HG03565 (cell line): ENCODE data around the gene RPRD1B.
"Not testable (repeated sequence)": the region's sequence is repeated elsewhere in the genome, so short reads cannot be mapped to it uniquely, and the experiment has no call there.

Experiments
- ATAC-seq: cut with Tn5 transposase; IDR thresholded peaks from one replicate; pipeline ENCODE4 v1.9.1; 2021; ENCODE audit warnings: mild to moderate bottlenecking, moderate library complexity; ENCODE audit not compliant: unreplicated experiment

RPRD1B gene

DNA sequence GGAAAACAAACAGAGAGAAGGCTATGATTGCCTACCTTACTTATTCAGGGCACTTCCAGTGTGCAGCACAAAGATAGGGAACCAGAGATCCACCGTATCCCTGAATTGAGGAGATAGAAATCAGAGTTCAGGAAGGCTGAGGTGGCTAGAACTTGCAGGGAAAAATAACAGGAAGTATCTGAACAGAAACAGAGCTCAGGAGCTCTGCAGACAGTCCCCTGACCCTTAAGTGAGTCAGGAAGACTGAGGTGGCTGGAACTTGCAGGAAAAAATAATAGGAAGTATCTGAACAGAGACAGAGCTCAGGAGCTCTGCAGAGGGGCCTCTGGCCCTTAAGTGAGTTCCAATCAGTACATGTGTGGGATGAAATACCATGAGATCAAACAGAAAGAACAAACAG, 65.4 kb downstream of the RPRD1B start:
- ATAC-seq: no peak

DNA sequence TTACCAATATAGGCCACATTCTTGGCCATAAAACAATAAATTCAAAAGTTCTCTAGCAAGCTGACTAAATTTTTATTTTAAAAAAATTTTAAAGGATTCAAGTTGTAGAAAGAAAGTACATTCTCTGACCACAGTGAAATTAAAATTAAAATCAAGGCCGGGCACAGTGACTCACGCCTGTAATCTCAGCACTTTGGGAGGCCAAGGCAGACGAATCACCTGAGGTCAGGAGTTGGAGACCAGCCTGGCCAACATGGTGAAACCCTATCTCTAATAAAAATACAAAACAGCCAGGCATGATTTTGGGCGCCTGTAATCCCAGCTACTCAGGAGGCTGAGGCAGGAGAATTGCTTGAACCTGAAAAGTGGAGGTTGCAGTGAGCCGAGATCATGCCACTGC, 68.7 kb downstream of the RPRD1B start:
- ATAC-seq: not testable (repeated sequence)

DNA sequence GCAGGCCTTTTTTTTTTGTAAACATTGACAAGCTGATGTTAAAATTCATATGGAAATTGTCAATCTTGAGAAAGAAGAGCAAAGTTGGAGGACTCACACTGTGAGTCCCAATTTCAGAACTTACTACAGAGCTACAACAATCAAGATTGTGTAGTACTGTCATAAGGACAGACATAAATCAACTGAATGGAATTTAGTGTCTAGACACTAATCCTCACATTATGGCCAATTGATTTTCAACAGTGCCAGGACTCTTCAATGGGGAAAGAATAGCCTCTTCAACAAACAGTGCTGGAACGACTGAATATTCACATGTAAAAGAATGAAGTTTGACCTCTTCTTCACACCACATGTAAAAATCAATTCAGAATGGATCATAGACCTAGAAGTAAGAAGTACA, 70.7 kb downstream of the RPRD1B start:
- ATAC-seq: no peak

DNA sequence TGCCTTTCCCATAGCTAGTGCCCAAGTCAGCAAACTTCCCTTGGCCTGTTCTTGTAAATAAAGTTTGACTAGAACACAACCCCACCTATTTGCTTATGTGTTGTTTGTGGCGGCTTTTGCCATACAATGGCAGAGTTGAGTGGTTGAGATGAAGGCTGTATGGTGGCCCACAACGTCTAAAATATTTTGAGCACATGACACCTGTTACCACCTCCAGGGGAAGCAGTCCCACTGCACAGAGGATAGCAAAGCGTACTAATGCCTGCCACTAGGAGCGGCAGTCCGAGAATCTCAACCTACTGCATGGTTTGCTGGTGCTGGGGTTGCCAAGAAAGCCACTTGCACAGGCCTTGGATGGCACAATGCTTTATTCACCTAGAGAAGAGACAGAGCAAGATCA, 72.9 kb downstream of the RPRD1B start:
- no peak for ATAC-seq

DNA sequence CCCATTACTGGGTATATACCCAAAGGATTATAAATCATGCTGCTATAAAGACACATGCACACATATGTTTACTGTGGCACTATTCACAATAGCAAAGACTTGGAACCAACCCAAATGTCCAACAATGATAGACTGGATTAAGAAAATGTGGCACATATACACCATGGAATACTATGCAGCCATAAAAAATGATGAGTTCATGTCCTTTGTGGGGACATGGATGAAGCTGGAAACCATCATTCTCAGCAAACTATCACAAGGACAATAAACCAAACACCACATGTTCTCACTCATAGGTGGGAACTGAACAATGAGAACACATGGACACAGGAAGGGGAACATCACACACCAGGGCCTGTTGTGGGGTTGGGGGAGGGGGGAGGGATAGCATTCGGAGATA, 73.8 kb downstream of the RPRD1B start:
- ATAC-seq: not testable (repeated sequence)

DNA sequence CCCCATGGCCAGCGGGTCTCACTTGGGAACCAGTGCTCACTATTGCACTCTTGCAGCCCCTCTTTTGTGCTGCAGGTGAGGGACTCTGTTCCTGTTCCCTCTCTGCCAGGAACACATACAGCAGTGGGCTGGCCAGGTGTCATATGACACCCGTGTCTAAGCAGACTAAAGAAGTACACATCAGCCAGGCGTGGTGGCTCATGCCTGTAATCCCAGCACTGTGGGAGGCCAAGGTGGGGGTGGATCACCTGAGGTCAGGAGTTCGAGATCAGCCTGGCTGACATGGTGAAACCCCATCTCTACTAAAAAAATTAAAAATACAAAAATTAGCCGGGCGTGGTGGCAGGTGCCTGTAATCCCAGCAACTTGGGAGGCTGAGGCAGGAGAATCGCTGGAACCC, 74.4 kb downstream of the RPRD1B start:
- ATAC-seq: not testable (repeated sequence)

DNA sequence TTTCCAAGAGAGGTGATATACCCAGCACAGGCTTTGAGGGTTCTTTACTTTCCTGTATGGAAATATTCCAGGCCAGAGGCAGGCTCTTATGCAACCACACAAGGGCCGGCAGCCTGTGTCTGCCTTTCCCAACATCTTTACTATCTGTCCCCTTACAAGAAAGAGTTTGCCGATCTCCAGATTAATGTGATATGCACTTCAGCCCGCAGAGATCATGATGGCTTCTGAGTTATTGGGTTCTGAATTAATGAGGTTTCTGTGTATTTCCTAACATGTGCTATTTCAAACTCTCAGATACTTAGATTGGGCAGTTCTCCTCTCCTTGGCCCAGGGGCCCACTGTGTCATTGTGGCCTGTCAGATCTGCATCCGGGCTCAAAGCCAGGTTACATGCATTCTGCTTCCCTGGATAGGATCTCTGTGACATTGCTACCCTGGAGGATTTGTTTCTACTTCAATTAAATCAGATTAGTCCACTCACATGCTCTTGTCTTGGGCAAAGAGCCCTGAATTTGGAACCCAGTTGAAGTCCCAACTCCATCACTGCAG, 75.0 kb downstream of the RPRD1B start:
- no peak for ATAC-seq

DNA sequence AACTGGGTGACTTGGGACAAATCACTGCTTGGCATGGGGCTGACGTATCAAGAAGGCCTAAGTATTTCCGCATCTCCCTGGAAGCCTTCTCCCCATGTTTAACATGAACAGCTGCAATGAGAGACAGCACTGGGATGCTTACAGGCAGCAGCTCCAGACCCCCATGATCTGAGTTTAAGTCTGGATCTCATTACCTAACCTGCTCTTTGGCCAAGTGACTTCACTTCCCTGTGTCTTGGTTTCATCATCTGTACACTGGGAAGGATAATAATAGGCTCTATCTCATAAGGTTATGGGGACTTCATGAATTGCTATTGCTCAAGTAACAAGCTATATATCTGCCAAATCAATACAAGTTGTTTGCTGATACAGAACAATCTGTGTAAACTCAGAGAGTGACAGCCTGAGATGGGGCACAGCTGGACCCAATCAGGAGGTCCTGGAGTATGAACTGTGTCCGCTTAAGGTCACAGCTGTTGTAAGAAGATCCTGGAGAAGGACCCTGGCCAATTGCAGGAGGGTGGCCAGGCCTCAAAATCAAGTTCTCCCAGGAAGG, 75.5 kb downstream of the RPRD1B start:
- no peak for ATAC-seq

DNA sequence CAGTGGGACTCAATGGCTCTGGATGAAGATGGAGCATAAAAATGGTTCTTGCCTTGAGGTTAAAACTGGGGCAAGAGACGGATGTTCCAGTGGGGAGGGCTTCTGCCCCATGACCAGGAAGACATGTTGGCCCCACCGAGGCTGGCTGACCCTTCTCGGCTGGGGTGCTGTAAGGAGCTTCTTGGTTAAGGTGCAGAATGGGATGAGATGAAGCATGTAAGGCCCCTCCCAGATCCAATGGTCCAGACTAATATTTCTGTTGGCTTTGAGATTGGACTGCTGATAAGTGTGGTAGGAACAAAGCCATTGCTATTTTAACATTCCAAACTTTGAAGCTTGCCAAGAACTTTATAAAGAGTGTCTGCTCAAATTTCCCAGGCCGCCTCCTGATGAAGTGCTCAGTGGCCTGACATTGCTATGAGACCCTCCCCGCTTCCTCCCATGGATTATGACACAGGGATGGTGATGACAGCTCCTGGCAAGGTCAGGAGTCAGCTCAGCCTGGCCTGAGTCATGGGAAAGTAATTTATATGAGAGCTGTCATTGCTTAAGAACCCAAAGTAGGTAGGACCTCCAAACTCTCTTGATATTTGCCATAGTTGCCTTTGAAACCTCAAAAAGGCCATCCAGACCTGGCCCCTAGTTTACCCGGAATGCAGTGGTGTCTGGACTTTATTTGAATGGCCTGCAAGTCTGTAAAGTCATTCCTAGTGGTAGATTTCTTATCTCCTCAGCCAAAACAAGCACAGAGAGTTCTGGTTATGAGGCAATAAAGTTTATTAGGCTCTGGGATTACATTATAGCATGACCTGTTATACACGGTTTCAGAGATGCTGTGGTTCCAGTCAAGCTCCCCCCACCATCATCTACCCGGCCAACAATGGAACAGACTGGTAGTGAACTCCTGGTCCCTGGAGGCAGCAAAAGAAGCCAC, 76.3 kb downstream of the RPRD1B start:
- no peak for ATAC-seq

DNA sequence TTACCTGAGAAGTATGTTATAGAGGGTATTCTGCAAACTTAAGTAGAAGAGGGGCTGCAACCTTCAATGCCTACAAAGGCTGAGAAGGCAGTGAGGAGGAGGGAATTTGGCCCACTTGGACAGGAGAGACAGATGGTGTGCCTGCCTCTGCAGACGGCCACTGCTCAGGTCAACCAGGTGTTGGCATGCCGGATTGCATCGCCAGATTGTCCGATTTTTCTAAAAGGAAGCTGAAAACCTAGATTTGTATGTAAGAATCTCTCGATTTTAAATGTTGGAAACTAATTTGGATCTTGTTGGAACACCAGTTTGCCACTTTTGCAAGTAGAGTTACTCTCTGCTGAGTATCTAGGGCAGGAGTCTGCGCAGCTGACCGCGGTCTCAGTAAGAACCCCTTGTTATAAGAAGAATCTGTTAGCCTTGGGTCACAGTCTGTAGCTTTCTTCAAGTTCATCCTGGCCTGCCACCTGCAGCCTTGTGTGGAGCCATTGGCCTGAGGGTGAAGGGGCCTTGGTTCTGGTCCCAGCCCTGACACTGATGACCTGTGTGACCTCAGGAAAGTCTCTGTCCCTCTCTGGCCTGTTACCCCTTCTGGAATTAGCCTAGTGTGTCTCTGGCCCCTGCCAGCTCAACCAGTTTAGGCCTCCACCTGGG, 77.1 kb downstream of the RPRD1B start:
- ATAC-seq: no peak

DNA sequence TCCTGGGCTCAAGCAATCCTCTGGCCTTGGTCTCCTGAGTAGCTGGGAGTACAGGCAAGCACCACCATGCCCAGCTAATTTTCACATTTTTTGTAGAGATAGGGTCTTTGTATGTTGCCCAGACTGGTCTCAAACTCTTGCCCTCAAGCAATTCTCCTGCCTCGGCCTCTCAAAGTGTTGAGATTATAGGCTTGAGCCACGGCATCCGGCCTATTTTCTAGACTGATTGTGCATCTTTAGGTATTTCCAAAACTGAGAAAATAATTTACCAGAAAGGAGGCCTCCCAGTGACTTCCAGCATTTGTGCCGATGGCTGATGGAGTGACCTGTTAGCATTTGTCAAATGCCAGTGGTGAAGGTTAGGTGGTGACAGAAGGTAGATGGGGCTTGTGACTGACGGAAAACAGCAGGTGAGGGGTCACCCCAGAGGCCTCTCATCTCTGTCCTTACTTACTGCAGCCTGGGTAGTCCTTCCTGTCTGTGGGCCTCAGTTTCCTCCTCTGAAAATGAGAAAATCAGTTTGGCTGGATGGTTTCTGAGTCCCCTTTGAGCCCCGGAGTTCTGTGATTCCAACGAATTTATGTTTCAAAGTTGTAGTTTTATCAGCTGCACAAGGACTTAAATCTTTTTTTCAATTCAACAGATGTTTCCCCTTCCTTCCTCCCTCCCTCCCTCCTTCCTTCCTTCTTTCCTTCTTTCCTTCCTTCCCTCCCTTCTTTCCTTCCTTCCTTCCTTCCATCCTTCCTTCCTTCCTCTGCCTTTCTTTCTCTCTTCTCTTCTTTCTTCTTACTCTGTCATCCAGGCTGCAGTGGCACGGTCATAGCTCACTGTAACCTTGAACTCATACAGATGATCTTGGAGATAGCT, 78.1 kb downstream of the RPRD1B start:
- ATAC-seq: no peak

DNA sequence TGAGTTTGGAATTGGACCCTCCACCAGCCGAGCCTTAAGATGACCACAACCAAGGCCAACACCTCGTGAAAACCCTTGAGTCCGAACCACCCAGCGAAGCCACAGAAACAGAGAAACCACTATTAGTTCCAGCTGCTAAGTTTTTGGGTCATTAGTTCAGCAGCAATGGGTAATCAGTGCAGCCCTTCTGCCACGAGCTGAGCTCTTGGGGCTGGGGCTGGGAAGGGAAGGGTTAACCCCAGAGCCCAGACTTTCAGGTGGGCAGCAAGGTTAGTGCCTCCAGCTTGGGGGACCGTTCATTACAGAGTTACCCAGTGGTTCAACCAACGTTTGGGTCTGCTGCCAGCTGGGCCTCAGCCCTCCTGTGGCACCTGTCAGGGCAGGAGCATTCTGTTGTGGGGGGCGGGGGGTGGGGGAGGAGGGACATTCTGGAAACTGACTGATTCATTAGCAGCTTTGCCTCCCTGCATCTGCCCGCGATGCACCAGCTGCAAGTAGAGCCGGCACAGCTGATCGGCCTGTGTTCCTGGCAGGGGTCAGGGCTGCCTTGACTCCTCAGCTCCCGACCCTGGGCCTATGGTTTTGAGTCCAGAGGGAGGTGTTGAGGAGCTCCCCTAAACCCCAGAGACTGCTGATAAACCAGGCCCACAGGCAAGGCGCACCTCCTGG, 78.8 kb downstream of the RPRD1B start:
- no peak for ATAC-seq

DNA sequence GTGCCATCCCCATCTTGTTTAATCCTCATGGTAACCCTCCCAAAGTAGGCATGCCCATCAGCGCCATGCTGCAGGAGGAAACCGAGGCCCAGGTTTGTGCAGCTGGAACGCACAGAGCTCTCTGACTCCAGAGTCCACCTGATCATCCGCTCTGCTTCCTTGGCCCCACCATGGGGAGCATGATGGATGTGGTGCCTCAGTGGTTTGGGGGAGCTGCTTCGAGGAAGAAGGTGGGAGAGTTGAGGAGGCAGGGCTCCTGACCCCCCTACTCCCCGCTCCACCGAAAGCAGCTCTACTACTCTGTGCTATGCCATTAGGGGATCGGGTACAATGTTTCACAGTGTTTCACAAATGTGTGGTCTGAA, 79.4 kb downstream of the RPRD1B start:
- ATAC-seq: no peak

DNA sequence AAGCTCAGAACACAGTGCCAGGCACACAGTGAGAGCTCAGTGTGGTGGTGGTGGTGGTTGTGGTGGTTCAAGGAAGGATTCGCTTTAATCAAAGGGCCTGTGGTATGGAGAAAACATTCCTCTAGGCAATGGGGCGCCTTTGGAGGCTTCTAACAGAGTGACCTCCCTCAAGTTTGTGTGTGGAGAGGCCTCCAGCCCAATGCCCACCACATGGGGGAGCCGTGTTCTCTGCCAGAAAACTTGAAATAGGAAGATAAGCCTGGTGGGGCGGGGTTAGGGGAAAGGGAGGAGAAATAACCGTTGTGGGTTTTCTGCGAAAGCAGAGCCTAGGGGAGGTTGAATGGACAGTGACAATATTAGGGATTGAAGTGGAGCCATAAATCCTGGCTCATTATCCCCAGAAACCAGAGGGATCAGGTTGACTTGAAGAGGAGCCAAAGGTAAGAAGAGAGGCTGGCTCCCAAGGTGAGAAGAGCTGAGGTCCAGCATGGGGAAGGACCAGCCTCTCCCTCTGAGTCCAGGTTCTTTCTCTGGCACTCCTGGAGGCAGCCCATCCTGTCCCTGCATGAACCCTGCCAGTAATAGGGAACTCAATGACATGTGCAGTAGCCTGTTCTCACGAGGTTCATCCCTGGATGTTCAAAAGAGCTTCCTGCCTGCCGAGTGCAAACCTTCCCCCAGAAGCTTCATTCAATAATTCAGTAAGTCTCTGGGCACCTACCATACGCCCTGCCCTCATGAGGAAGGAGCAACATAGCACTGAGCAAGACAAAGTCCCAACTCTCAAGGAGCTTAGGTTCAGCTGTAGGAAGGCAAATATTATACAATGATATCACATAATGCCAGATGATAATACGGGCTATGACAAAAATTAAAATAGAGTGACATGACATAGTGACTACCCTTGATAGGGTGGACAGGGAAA, 80.1 kb downstream of the RPRD1B start:
- no peak for ATAC-seq

DNA sequence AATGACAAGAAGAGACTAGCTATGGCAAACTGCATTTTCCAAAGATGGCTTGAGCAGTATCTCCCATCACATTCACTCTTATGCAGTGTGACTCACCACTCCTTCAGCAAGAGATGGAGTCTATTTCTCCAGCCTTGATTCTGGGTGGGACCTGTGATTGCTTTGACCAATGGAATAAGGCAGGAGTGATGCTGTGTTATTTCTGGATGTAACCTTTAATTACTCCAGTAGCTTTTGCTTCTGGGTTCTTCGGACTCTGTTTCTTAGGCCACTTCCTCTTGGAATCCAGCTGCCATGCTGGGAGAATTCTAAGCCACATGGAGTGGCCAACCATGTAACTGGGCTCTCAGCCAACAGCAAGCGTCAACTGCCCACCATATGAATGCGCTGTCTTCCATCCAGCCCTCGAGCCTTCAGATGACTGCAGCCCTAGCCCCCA, 80.8 kb downstream of the RPRD1B start:
- ATAC-seq: no peak

DNA sequence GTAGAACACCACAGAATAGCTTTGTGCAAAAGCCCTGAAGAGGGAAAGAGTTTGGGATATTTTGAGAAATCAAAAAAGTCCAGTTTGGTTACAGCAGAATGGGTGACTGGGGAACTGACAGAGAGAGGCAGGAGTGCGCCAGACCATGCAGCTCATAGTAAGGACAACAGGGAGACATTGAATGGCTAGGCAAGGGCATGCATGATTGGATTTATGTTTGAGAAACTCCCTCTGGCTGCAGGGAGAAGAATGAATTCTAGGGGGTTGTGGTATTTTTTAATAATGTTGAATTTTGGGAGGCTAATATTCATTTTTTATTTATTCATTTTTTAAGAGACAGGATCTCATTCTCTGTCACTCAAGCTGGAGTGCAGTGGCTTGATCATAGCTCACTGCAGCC, 81.7 kb downstream of the RPRD1B start:
- ATAC-seq: no peak

DNA sequence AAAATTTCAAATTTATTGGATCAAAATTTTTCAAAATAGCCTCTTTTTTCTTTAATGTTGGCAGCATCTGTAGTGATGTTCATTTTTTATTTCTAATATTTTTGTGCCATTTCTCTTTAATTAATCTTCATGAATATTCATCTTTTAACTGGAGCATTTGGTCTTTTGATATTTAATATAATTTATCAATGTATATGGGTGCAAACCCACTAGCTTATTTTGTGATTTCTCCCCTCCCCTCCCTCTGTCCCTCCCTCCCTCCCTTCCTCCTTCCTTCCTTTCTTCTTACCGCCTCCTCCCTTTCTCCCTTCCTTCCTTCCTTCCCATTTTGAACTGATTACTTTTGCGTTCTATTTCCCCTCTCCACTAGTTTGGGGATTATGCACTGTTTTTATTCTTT, 82.3 kb downstream of the RPRD1B start:
- ATAC-seq: no peak

DNA sequence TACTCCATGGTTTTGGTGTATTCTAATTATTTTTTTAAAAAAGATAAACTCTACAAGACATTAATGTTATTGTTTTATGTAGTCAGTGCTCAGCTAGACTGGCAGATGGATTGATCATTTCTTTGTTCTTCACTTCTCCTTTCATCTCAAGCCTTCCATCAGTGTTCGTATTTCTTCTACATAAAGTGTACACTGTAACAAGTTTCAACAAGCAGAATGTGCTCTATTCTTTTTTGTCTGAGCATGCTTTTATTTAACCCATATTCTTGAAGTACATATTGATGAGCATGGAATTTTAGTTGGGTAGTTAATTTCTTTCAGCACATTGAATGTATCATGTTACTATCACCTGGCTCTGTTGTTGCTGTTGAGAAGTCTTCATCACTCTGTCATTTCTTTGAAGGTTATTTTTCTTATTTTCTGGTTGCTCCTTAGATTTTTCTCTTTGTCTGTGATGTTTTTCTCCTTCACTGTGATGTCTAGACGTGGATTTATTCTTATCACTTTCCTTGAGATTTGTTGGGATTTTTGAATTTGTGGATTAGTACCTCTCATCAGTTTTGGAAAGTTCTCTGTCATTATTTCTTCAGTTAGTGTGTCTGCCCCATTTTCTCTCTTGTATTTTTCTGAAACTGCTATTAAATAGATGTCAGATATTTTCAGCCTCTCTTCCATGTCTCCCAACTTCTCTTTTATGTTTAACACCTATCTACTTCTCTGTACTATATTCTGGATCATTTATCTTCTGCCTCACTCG, 83.0 kb downstream of the RPRD1B start:
- ATAC-seq: no peak
